H1 (cell line): Measurements from ENCODE around the gene MACROD2. TPM values are rescaled to one million over a fixed set of nuclear protein-coding genes. Genes with fewer than 3 reads are reported as not detected.
A peak's percentile ranks its signal among the peaks of the same experiment; 100 is the strongest.

Experiments used
- CTCF ChIA-PET: fragments of 300-600 bp; sonication (Branson Sonifier 250); formaldehyde crosslinking; loops from one replicate; lab custom pipeline; 2021; ENCODE audit not compliant: partially characterized antibody; lab: Charles Lee
- POLR2A ChIA-PET: fragments of 300-600 bp; sonication (Branson Sonifier 250); formaldehyde crosslinking; loops from one replicate; lab custom pipeline; 2021; ENCODE audit warnings: inconsistent platforms; ENCODE audit not compliant: partially characterized antibody; lab: Charles Lee
- DNase-seq, 2 experiments: peaks; one replicate each; pipeline versions ENCODE4 v3.0.0 to v3.0.0-alpha.2; 2010 to 2022; ENCODE audit warnings: low spot score in 2 of 2, low read depth in 1 of 2, mixed read lengths in 1 of 2
- FAIRE-seq: peaks from 2 replicates; lab custom pipeline; 2011; peaks lifted over from hg19 to GRCh38; lab: Jason Lieb, UNC
- H2AFZ ChIP-seq: 2 replicates; pipeline ENCODE4 v1.8.1; 2012; ENCODE audit warnings: low read length, inconsistent platforms
- H2AK5ac ChIP-seq: 2 replicates; pipeline ENCODE4 v1.6.1; 2013; ENCODE audit warnings: low read depth, low read length
- H2BK120ac ChIP-seq: replicated peaks from 2 replicates; pipeline ENCODE3; 2013; ENCODE audit warnings: low read depth, low read length, inconsistent platforms
- H2BK12ac ChIP-seq: 2 replicates; pipeline ENCODE4 v1.6.1; 2013; ENCODE audit warnings: low read depth, low read length
- H2BK15ac ChIP-seq: 2 replicates; pipeline ENCODE4 v1.6.1; 2013; ENCODE audit warnings: low read length
- H2BK20ac ChIP-seq: 2 replicates; pipeline ENCODE4 v1.6.1; 2013; ENCODE audit warnings: low read length
- H2BK5ac ChIP-seq: 2 replicates; pipeline ENCODE4 v1.6.1; 2013; ENCODE audit warnings: low read depth, low read length
- H3K14ac ChIP-seq: 2 replicates; pipeline ENCODE4 v1.6.1; 2013; ENCODE audit warnings: inconsistent platforms; ENCODE audit not compliant: insufficient read length
- H3K18ac ChIP-seq: 2 replicates; pipeline ENCODE4 v1.6.1; 2013; ENCODE audit warnings: low read length; ENCODE audit errors: extremely low read depth
- H3K23ac ChIP-seq: 2 replicates; pipeline ENCODE4 v1.6.1; 2013; ENCODE audit warnings: inconsistent platforms; ENCODE audit not compliant: insufficient read length
- H3K23me2 ChIP-seq: 2 replicates; pipeline ENCODE4 v1.6.1; 2013; ENCODE audit warnings: low read depth, low read length
- H3K27ac ChIP-seq: 2 replicates; pipeline ENCODE4 v1.6.1; 2011; ENCODE audit warnings: low read depth, low read length, inconsistent platforms
- H3K27me3 ChIP-seq, 4 experiments: replicated peaks in 1 of 4; 1 replicate in 1 of 4; 2 replicates in 3 of 4; pipeline versions ENCODE4 v1.6.1 to v1.8.1; 2011 to 2013; ENCODE audit warnings: low read length in 3 of 4, mild to moderate bottlenecking in 3 of 4, inconsistent platforms in 2 of 4, mixed read lengths in 2 of 4, moderate library complexity in 1 of 4; ENCODE audit not compliant: control insufficient read depth in 3 of 4, insufficient read depth in 3 of 4; ENCODE audit errors: extremely low read depth in 1 of 4
- H3K36me3 ChIP-seq, 4 experiments: 2 replicates each; pipeline versions ENCODE4 v1.6.1 to v1.8.1; 2011 to 2013; ENCODE audit warnings: mild to moderate bottlenecking in 4 of 4, low read length in 3 of 4, moderate library complexity in 2 of 4, control low read depth in 1 of 4, inconsistent platforms in 1 of 4; ENCODE audit not compliant: insufficient read depth in 4 of 4, control insufficient read depth in 2 of 4
- H3K4ac ChIP-seq: replicated peaks from 2 replicates; pipeline ENCODE3; 2013; ENCODE audit warnings: low read length, low read depth, mixed read lengths, inconsistent platforms; ENCODE audit not compliant: insufficient read length
- H3K4me1 ChIP-seq, 4 experiments: replicated peaks in 1 of 4; 1 replicate in 1 of 4; 2 replicates in 3 of 4; pipeline versions ENCODE4 v1.6.1 to v1.8.1; 2011 to 2013; ENCODE audit warnings: low read length in 3 of 4, inconsistent platforms in 2 of 4, mixed read lengths in 1 of 4; ENCODE audit not compliant: insufficient read depth in 4 of 4, control insufficient read depth in 3 of 4
- H3K4me2 ChIP-seq, 2 experiments: 2 replicates each; pipeline versions ENCODE4 v1.6.1 to v1.8.1; 2011 to 2013; ENCODE audit warnings: low read depth in 2 of 2, low read length in 2 of 2, control low read depth in 1 of 2, inconsistent platforms in 1 of 2, mild to moderate bottlenecking in 1 of 2; ENCODE audit not compliant: insufficient read depth in 1 of 2
- H3K4me3 ChIP-seq, 4 experiments: fragments of 200-600, 300-600 bp in 1 of 4; sonication (generic), shearing (Covaris generic), sonication (Bioruptor Twin) in 1 of 4; 2 replicates each; pipeline versions ENCODE4 v1.5.1 to v1.8.1; 2011 to 2016; ENCODE audit warnings: low read length in 4 of 4, low read depth in 3 of 4, control low read depth in 2 of 4, inconsistent platforms in 2 of 4, mild to moderate bottlenecking in 2 of 4, mixed read lengths in 1 of 4, moderate library complexity in 1 of 4; ENCODE audit not compliant: insufficient read depth in 2 of 4; ENCODE audit errors: extremely low read depth in 1 of 4
- H3K56ac ChIP-seq: replicated peaks from 2 replicates; pipeline ENCODE3; 2013; ENCODE audit warnings: low read depth, mild to moderate bottlenecking, mixed read lengths, low read length, inconsistent platforms; ENCODE audit not compliant: insufficient read length
- H3K79me1 ChIP-seq: 2 replicates; pipeline ENCODE4 v1.6.1; 2013; ENCODE audit warnings: low read depth, low read length, control low read depth
- H3K79me2 ChIP-seq, 2 experiments: 2 replicates each; pipeline versions ENCODE4 v1.6.1 to v1.8.1; 2012 to 2013; ENCODE audit warnings: low read length in 2 of 2, mild to moderate bottlenecking in 2 of 2, inconsistent platforms in 1 of 2; ENCODE audit not compliant: insufficient read depth in 2 of 2, control insufficient read depth in 1 of 2
- H3K9ac ChIP-seq, 4 experiments: replicated peaks in 1 of 4; 1 replicate in 1 of 4; 2 replicates in 3 of 4; pipeline versions ENCODE4 v1.6.1 to v1.8.1; 2011 to 2013; ENCODE audit warnings: low read depth in 3 of 4, low read length in 3 of 4, control low read depth in 2 of 4, mild to moderate bottlenecking in 2 of 4, moderate library complexity in 2 of 4, inconsistent platforms in 1 of 4; ENCODE audit errors: extremely low read depth in 1 of 4
- H3K9me3 ChIP-seq, 2 experiments: 2 replicates each; pipeline versions ENCODE4 v1.6.1 to v1.8.1; 2012 to 2013; ENCODE audit warnings: mild to moderate bottlenecking in 2 of 2, moderate library complexity in 2 of 2, control low read depth in 1 of 2, inconsistent platforms in 1 of 2, low read depth in 1 of 2, low read length in 1 of 2, mixed read lengths in 1 of 2; ENCODE audit not compliant: insufficient read depth in 2 of 2
- H4K20me1 ChIP-seq, 2 experiments: replicated peaks in 1 of 2; 2 replicates each; pipeline versions ENCODE3 to v1.8.1; 2011 to 2013; ENCODE audit warnings: inconsistent platforms in 2 of 2, low read length in 2 of 2, mild to moderate bottlenecking in 1 of 2; ENCODE audit not compliant: insufficient read depth in 2 of 2, control insufficient read depth in 1 of 2
- H4K5ac ChIP-seq: 2 replicates; pipeline ENCODE4 v1.6.1; 2013; ENCODE audit warnings: low read length, low read depth, mixed read lengths, inconsistent platforms; ENCODE audit not compliant: insufficient read length
- H4K8ac ChIP-seq: 2 replicates; pipeline ENCODE4 v1.8.0; 2013; ENCODE audit warnings: mild to moderate bottlenecking, moderate library complexity, low read length, inconsistent platforms; ENCODE audit not compliant: insufficient read depth; ENCODE audit errors: extremely low read depth
- H4K91ac ChIP-seq: replicated peaks from 2 replicates; pipeline ENCODE3; 2013; ENCODE audit warnings: low read length, mixed read lengths, inconsistent platforms; ENCODE audit not compliant: insufficient read length
- BRCA1 ChIP-seq: IDR thresholded peaks from 2 replicates; pipeline ENCODE4 v1.6.1; 2012; ENCODE audit warnings: low read depth, low read length, improper control_type of control experiment
- EZH2 ChIP-seq: fragments of 200-600 bp; sonication (generic); IDR thresholded peaks from 2 replicates; pipeline ENCODE4 v1.7.1; 2012; ENCODE audit warnings: low read depth, mild to moderate bottlenecking, moderate library complexity, low read length, inconsistent platforms; ENCODE audit not compliant: severe bottlenecking
- GABPA ChIP-seq: IDR thresholded peaks from 2 replicates; pipeline ENCODE4 v1.6.1; 2011; ENCODE audit warnings: mild to moderate bottlenecking, low read length, moderate library complexity, borderline replicate concordance; ENCODE audit not compliant: insufficient read depth
- KDM5A ChIP-seq: fragments of 200-600 bp; IDR thresholded peaks from 2 replicates; pipeline ENCODE4 v1.7.1; 2012; ENCODE audit warnings: mild to moderate bottlenecking, low read length, inconsistent platforms, mixed read lengths
- NANOG ChIP-seq: IDR thresholded peaks from 2 replicates; pipeline ENCODE4 v1.6.1; 2011; ENCODE audit warnings: low read length, low read depth, mild to moderate bottlenecking, inconsistent platforms; ENCODE audit not compliant: insufficient read depth, poor library complexity, severe bottlenecking
- POLR2AphosphoS5 ChIP-seq: IDR thresholded peaks from 2 replicates; pipeline ENCODE4 v1.6.1; 2011; ENCODE audit warnings: low read depth, low read length
- RBBP5 ChIP-seq: IDR thresholded peaks from 2 replicates; pipeline ENCODE4 v1.7.1; 2012; ENCODE audit warnings: low read depth, mild to moderate bottlenecking, inconsistent platforms, low read length, moderate library complexity, borderline replicate concordance
- SIRT6 ChIP-seq: IDR thresholded peaks from one replicate; pipeline ENCODE4 v1.7.1; 2012; ENCODE audit warnings: low read length, inconsistent platforms
- SIX5 ChIP-seq: IDR thresholded peaks from 2 replicates; pipeline ENCODE4 v1.6.1; 2011; ENCODE audit warnings: mild to moderate bottlenecking, low read depth, low read length
- SP4 ChIP-seq: IDR thresholded peaks from 2 replicates; pipeline ENCODE4 v1.6.1; 2012; ENCODE audit warnings: low read length, inconsistent platforms
- SUZ12 ChIP-seq: fragments of 200-600 bp; sonication (generic); IDR thresholded peaks from 2 replicates; pipeline ENCODE4 v1.6.1; 2012; ENCODE audit warnings: mild to moderate bottlenecking, inconsistent platforms, low read length, moderate library complexity, mixed read lengths
- TAF1 ChIP-seq: IDR thresholded peaks from 2 replicates; pipeline ENCODE4 v1.6.1; 2011; ENCODE audit warnings: mild to moderate bottlenecking, low read depth, low read length
- TBP ChIP-seq: IDR thresholded peaks from 2 replicates; pipeline ENCODE4 v1.6.1; 2011; ENCODE audit warnings: low read depth, low read length, improper control_type of control experiment
- TCF12 ChIP-seq: IDR thresholded peaks from 2 replicates; pipeline ENCODE4 v1.6.1; 2011; ENCODE audit warnings: low read depth, mild to moderate bottlenecking, low read length
- ZNF274 ChIP-seq: IDR thresholded peaks from 2 replicates; pipeline ENCODE4 v1.7.0; 2012; ENCODE audit warnings: low read length, borderline replicate concordance; ENCODE audit errors: extremely low read depth
- WGBS, 2 experiments: shearing (Covaris generic) in 1 of 2; methylation state at CpG; one replicate each; pipeline versions ENCODE4 v1.1.6 to v1.1.7; 2013 to 2015; ENCODE audit warnings: low lambda C conversion rate in 2 of 2, mixed read lengths in 2 of 2, inconsistent platforms in 1 of 2, low coverage in 1 of 2, missing lambda C conversion rate in 1 of 2; ENCODE audit not compliant: insufficient replicate concordance in 2 of 2, insufficient coverage in 1 of 2, insufficient read length in 1 of 2; ENCODE audit errors: extremely low coverage in 1 of 2, missing lambda C conversion rate in 1 of 2; 5-methylcytosine and 5-hydroxymethylcytosine counted together
- polyA plus RNA-seq, 7 experiments: library from polyadenylated mRNA; depleted of rRNA in 3 of 7; stranded (reverse) in 5 of 7; unstranded in 2 of 7; fragments of >200 nt in 5 of 7; fragments of 200-250 nt in 2 of 7; gene quantifications; 1 replicate in 5 of 7; 2 replicates in 1 of 7; 4 replicates in 1 of 7; pipeline versions ENCODE4 v1.2.1 to v1.2.3, GENCODE V29; 2011 to 2013; ENCODE audit warnings: missing spikeins in 2 of 7, mixed read lengths in 2 of 7
- total RNA-seq: library from RNA; stranded (reverse); fragmentation: NEBNext Ultra II Directional; extraction: Animal tissue kit (Norgen Biotek cat#: 25700); gene quantifications from 2 replicates; pipeline ENCODE4 v1.2.1, GENCODE V29; 2021

MACROD2 gene
- total and polyA plus RNA-seq, 2 of the 8 experiments (the other 6 are each of a cell fraction or from before 2014, with no cell fraction given), result 0.70 to 3.9 TPM

DNA sequence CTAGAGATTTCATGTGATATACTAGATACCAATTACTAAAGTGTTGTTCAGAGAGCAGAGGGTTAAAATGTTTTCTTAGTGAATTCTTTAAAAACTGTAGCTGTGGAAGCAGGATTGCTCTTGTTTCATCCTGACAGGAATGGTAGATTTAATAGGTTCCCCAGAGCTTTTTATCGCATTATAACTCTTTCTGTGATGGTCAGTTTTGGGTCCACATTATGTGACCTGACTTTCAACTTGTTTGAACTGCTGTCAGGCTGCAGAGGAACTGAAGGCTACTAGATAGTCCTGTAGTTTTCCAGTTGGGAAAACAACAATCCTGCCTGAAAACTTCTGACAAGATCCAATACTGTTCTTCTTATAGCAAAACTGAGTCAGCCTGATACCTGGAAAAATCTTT lies 671.4 kb downstream of the MACROD2 start:
- Histone ChIP-seq H3K9ac (no peak overlapping the region; a peak in 1 of 7 replicates), H2AFZ (peak overlapping the region; percentile 29; the same call in 1 of the 2 replicates), H3K23me2 (no peaks in the 10 kb centered on the region), H2BK5ac (no peak overlapping the region), H2BK120ac (no peak overlapping the region), H3K4me3 (no peak overlapping the region), H3K23ac (no peak overlapping the region), H4K5ac (no peak overlapping the region), H2BK20ac (no peak overlapping the region), H2AK5ac (no peak overlapping the region), H4K91ac (no peak overlapping the region), H2BK15ac (no peak overlapping the region), H3K4me1 (no peaks in the 10 kb centered on the region), H4K8ac (no peak overlapping the region), H3K36me3 (no peaks in the 10 kb centered on the region), H3K4ac (no peak overlapping the region), H3K27me3 (no peaks in the 10 kb centered on the region), H3K79me1 (no peaks in the 10 kb centered on the region), H3K27ac (no peak overlapping the region), H3K4me2 (no peak overlapping the region), H3K9me3 (no peaks in the 10 kb centered on the region), H3K56ac (no peak overlapping the region), H3K79me2 (no peaks in the 10 kb centered on the region), H3K14ac (no peak overlapping the region)
- POLR2A ChIA-PET, result no interaction called here
- no peak for FAIRE-seq
- no peak for DNase-seq
- WGBS, 2 experiments, result 94% methylated on average over 1 of the region's 1 CpG; no CpG with 5 or more reads in 1 of the 2 experiments
- TF ChIP-seq GABPA (no peak), TBP (no peak), NANOG (no peak), SP4 (no peak), SUZ12 (no peak), BRCA1 (no peak), SIRT6 (no peak), EZH2 (no peak), RBBP5 (no peak), ZNF274 (no peak), KDM5A (no peak), SIX5 (no peak), TCF12 (no peak), TAF1 (no peak), POLR2AphosphoS5 (no peak)
- TF ChIP-seq, all 59 proteins: peak for 0
- CTCF ChIA-PET, result interaction anchor here (1.4 kb wide), 1 partner anchor 11 kb away, joined by 3 read pairs; no protein-coding TSS in a partner anchor
- Histone ChIP-seq H4K20me1 (no peaks in the 10 kb centered on the region), H3K18ac (no peak overlapping the region), H2BK12ac (no peak overlapping the region)
